ENCODE results near the gene SGCE. TPM values are rescaled to one million over a fixed set of nuclear protein-coding genes. Genes with fewer than 3 reads are reported as not detected.
A peak's percentile ranks its signal among the peaks of the same experiment; 100 is the strongest.

Gene SGCE
- total RNA-seq, 1 experiment from 2014 or later, result 30.4 TPM

DNA sequence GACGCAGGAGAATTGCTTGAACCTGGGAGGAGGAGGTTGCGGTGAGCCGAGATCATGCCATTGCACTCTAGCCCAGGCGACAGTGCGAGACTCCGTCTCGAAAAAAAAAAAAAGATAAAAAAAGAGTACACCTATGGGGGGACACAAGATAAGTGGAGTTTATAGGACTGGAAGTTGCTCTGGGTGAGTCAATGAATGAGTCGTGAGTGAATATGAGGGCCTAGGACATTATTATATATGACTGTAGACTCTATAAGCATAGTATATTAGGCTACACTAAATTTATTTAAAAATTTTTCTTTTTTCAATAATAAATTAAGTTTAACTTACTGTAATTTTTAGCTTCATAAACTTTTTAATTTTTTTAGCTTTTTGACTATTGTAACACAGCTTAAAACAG lies 19.4 kb upstream of the SGCE start:
- Histone ChIP-seq H3K36me3 (ENCODE audit: low read depth, low read length) (no peaks in the 10 kb centered on the region), H3F3A (ENCODE audit: low read length, unreplicated experiment) (no peaks in the 10 kb centered on the region), H3K9ac (ENCODE audit: low read length) (no peak overlapping the region), H3K4me2 (ENCODE audit: low read length) (no peak overlapping the region), H3K79me2 (ENCODE audit: low read length) (no peaks in the 10 kb centered on the region), H3K4me1 (ENCODE audit: insufficient read depth, low read length) (no peaks in the 10 kb centered on the region), H3K27me3 (ENCODE audit: low read length) (no peaks in the 10 kb centered on the region), H3K27ac (ENCODE audit: low read length) (no peak overlapping the region), H3K4me3 (ENCODE audit: low read length) (no peak overlapping the region), H3K9me2 (replicated peaks; ENCODE audit: low read length) (no peaks in the 10 kb centered on the region), H2AFZ (ENCODE audit: low read length) (no peak overlapping the region), H4K20me1 (ENCODE audit: low read length) (no peaks in the 10 kb centered on the region), H3K9me3 (ENCODE audit: low read length) (no peaks in the 10 kb centered on the region)
- no TSS peak for BruUV-seq (replicated peaks)
- TF ChIP-seq EZH2 (IDR thresholded peaks at IDR 0.05; ENCODE audit: low read length, unreplicated experiment), result no peak
- CTCF ChIA-PET, result no interaction called here
- DNase-seq (peak; percentile 29), ATAC-seq (peak; percentile 35; the same call in 1 of the 2 replicates)
- POLR2A ChIA-PET (ENCODE audit: unreplicated experiment), result no interaction called here
- intact Hi-C loops (cut with micrococcal nuclease), result no loop called here

DNA sequence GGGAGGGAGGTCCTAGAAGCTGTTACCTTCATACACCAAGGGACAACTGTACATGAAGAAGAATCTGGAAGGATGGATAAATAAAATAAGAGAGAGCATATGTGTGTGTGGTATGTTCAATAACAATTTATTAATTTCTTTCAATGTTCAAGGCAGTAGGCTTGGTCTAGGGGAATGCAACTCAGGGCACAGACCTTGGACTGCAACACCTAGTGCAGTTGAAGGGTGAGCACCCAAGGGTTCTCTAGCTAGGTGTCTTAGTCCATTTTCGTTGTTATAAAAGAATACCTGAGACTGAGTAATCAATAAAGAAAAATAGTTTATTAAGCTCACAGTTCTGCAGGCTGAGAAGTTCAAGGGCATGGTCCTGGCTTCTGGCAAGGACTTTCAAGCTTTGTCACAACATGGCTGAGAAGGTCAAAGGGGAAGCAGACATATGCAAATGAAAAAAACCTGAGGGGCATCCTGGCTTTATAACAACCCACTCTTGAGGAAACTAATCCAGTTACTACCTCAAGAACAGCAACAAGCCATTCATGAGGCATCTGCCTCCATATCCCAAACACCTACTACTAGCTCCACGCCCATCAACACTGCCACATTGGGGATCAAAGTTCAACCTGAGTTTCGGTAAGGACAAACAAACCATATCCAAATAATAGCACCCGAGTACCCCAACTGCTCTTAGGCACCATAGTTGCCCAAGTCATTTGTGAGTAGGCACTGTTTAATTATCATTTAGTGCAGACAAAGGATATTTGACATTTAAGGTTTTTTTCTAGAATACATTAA lies 15.7 kb upstream of the SGCE start:
- ATAC-seq, result no peak

DNA sequence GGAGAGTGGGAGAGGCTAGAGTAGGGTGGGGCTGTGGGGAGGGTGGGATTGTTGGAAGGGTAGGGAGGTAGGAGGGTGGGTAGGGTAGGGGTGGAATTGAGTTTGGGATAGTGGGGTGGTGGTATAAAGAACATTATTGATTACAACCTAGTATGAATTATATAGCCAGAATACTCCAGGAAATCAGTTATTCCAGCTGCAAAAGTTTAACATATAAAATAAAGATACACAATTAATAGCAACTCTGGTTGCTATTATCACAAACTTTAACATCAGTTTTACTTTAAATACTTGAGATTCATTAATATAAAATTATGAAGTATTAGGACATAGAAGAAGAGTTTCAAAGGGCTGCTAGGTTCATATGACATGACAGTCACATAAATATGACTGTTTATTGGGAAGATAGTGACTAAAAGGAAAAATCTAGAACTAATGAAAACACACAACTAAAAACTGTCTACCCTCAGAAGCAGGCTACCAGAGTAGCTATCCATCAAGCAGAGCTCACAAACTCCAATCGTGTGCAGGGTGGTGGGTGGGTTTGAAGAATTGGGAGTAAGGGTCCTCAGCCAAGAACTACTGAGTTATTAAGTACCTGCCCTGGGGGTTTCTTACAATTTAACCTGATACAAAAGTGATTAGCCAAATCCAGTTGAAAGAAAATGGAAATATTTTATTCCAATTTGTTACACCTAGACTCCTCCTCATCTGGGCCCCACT lies 14.0 kb upstream of the SGCE start:
- no peaks in the 10 kb centered on the region for H3F3A ChIP-seq (ENCODE audit: low read length, unreplicated experiment)
- no peaks in the 10 kb centered on the region for H3K9me3 ChIP-seq (ENCODE audit: low read length)
- H3K4me3 ChIP-seq (ENCODE audit: low read length), result no peak overlapping the region
- H3K79me2 ChIP-seq (ENCODE audit: low read length), result no peaks in the 10 kb centered on the region
- no peaks in the 10 kb centered on the region for H3K36me3 ChIP-seq (ENCODE audit: low read depth, low read length)
- ATAC-seq, result no peak
- no peak overlapping the region for H3K27ac ChIP-seq (ENCODE audit: low read length)
- TF ChIP-seq EZH2 (IDR thresholded peaks at IDR 0.05; ENCODE audit: low read length, unreplicated experiment), result no peak
- TF ChIP-seq EZH2phosphoT487 (IDR thresholded peaks at IDR 0.05; ENCODE audit: borderline replicate concordance, low read length), result no peak
- H3K27me3 ChIP-seq (ENCODE audit: low read length), result no peaks in the 10 kb centered on the region
- BruUV-seq (replicated peaks), result no TSS peak
- no peaks in the 10 kb centered on the region for H4K20me1 ChIP-seq (ENCODE audit: low read length)
- intact Hi-C loops (cut with micrococcal nuclease), result no loop called here
- no peak overlapping the region for H2AFZ ChIP-seq (ENCODE audit: low read length)
- DNase-seq, result no peak
- no peak overlapping the region for H3K9ac ChIP-seq (ENCODE audit: low read length)
- no peaks in the 10 kb centered on the region for H3K4me1 ChIP-seq (ENCODE audit: insufficient read depth, low read length)
- no peak overlapping the region for H3K4me2 ChIP-seq (ENCODE audit: low read length)
- ChIA-PET CTCF (no interaction called here), POLR2A (ENCODE audit: unreplicated experiment) (interaction anchor here (0.6 kb wide), 1 partner anchor 548 kb away, joined by 3 read pairs; no protein-coding TSS in a partner anchor)
- H3K9me2 ChIP-seq (replicated peaks; ENCODE audit: low read length), result no peaks in the 10 kb centered on the region

More for the DNA sequence above, 15.7 kb upstream of the SGCE start:
- intact Hi-C loops (cut with micrococcal nuclease), result no loop called here
- Histone ChIP-seq H3K27me3 (ENCODE audit: low read length) (no peaks in the 10 kb centered on the region), H3K4me3 (ENCODE audit: low read length) (no peak overlapping the region), H3K9ac (ENCODE audit: low read length) (no peak overlapping the region), H3K9me3 (ENCODE audit: low read length) (no peaks in the 10 kb centered on the region), H3F3A (ENCODE audit: low read length, unreplicated experiment) (no peaks in the 10 kb centered on the region), H3K4me1 (ENCODE audit: insufficient read depth, low read length) (no peaks in the 10 kb centered on the region), H3K4me2 (ENCODE audit: low read length) (no peak overlapping the region), H3K27ac (ENCODE audit: low read length) (no peak overlapping the region), H3K36me3 (ENCODE audit: low read depth, low read length) (no peaks in the 10 kb centered on the region), H3K9me2 (replicated peaks; ENCODE audit: low read length) (no peaks in the 10 kb centered on the region), H3K79me2 (ENCODE audit: low read length) (no peaks in the 10 kb centered on the region), H2AFZ (ENCODE audit: low read length) (no peak overlapping the region), H4K20me1 (ENCODE audit: low read length) (no peaks in the 10 kb centered on the region)
- CTCF ChIA-PET, result no interaction called here
- DNase-seq, result no peak
- TF ChIP-seq, protein P1, sequence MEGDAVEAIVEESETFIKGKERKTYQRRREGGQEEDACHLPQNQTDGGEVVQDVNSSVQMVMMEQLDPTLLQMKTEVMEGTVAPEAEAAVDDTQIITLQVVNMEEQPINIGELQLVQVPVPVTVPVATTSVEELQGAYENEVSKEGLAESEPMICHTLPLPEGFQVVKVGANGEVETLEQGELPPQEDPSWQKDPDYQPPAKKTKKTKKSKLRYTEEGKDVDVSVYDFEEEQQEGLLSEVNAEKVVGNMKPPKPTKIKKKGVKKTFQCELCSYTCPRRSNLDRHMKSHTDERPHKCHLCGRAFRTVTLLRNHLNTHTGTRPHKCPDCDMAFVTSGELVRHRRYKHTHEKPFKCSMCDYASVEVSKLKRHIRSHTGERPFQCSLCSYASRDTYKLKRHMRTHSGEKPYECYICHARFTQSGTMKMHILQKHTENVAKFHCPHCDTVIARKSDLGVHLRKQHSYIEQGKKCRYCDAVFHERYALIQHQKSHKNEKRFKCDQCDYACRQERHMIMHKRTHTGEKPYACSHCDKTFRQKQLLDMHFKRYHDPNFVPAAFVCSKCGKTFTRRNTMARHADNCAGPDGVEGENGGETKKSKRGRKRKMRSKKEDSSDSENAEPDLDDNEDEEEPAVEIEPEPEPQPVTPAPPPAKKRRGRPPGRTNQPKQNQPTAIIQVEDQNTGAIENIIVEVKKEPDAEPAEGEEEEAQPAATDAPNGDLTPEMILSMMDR (conservative IDR thresholded peaks at IDR 0.05; ENCODE audit: low read depth, low read length), result no peak
- no peak for TF ChIP-seq EZH2phosphoT487 (IDR thresholded peaks at IDR 0.05; ENCODE audit: borderline replicate concordance, low read length)
- no TSS peak for BruUV-seq (replicated peaks)
- POLR2A ChIA-PET (ENCODE audit: unreplicated experiment), result no interaction called here
